Omental fat pad (tissue), 4 donors: ENCODE data around the gene PPP5C. TPM values are rescaled to one million over a fixed set of nuclear protein-coding genes. Genes with fewer than 3 reads are reported as not detected.
"Not testable (repeated sequence)": the region's sequence is repeated elsewhere in the genome, so short reads cannot be mapped to it uniquely, and the experiment has no call there.

Source experiments
- ATAC-seq: fragments of 150-250 bp; one replicate; pipeline ENCODE4 v1.9.1; 2016; ENCODE audit warnings: mild to moderate bottlenecking, moderate library complexity; ENCODE audit not compliant: low FRiP score
- DNase-seq: peaks from one replicate; pipeline ENCODE4 v3.0.0-alpha.2; 2019; ENCODE audit warnings: low spot score
- CTCF ChIP-seq, 3 donors: fragments of 450-650 bp; IDR thresholded peaks; one replicate each; pipeline ENCODE4 v1.5.1; 2016 to 2017; ENCODE audit warnings: antibody characterized with exemption in 3 of 3, mild to moderate bottlenecking in 3 of 3, moderate library complexity in 2 of 3
- total RNA-seq, 4 donors: library from RNA; depleted of rRNA; stranded (reverse); fragments of >200 nt; gene quantifications; one replicate each; pipeline ENCODE4 v1.1.0, GENCODE V29; 2016

PPP5C gene
- total RNA-seq, 4 donors from 2014 or later = 43.2 to 63.8 (median 49.5) TPM

GRCh38 chr19:46373491-46374359 lies 26.8 kb downstream of the PPP5C start:
- peak; percentile 83 for ATAC-seq

GRCh38 chr19:46374536-46375475 lies 27.9 kb downstream of the PPP5C start:
- DNase-seq = no peak
- no peak for ATAC-seq
- no peak for TF ChIP-seq CTCF (IDR thresholded peaks at IDR 0.05)

More at GRCh38 chr19:46373491-46374359, 26.8 kb downstream of the PPP5C start:
- DNase-seq = no peak
- no peak for TF ChIP-seq CTCF (IDR thresholded peaks at IDR 0.05)

DNA sequence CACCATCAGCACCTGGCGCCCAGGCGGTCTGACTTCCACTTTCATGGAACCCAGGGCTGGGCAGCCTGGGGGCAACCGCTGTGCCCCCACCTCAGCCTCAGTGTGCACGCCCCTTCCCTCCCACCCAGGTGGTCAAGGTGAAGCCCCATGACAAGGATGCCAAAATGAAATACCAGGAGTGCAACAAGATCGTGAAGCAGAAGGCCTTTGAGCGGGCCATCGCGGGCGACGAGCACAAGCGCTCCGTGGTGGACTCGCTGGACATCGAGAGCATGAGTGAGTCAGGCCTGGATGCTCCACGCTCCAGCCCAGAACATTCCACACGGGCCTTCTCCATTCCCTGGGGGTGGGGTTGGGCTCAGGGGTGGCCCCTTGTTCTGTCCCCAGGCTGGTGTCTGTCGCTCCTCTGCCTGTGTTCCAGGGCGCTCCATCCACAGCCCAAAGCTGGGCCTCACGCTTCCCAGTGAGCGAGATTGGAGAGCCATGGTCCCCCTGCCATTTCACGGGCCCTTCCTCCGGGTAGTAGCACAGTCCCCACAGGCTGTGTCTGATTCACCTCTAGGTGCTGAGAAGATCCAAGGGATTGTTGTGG lies 28.7 kb downstream of the PPP5C start:
- not testable (repeated sequence) for DNase-seq, ATAC-seq

DNA sequence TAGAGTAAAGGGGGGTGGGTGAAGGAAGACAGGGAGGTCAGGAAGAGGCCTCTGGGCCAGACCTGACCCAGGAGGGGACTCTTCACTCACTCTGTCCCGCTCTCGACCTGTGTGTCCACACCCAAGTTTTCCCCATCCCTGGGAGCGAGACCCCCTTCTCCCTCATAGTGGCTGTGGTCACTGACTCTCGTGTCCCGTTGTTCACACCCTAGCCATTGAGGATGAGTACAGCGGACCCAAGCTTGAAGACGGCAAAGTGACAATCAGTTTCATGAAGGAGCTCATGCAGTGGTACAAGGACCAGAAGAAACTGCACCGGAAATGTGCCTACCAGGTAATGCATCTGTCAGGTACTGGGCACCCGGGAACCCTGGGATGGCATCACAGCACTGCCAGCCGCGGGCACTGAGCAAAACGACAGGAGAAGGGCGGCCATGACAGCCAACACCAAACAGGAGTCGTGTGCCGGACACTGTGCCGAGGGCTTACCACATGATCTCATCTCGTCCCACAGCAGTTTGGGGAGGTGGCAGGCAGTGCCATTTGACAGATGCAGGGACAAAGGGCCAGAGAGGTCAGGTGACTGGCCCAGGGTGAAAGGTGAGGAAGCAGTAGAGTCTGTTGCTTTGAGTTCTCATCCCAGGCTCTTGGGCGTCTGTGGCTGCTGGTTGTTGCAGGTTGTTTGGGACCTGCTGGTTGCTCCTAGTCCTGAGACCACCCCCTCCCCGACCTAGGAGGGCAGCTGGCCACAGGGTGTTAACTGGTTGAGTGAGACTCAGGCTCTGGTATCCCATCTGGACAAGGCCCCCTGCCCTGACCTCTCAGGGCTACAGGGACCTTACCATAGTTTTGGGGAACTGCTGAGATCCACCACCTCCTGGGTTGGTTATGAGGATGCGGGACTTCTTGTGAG lies 29.6 kb downstream of the PPP5C start:
- DNase-seq = no peak
- TF ChIP-seq CTCF (IDR thresholded peaks at IDR 0.05) = no peak
- no peak for ATAC-seq

GRCh38 chr19:46378268-46378667 lies 31.4 kb downstream of the PPP5C start:
- TF ChIP-seq CTCF (IDR thresholded peaks at IDR 0.05) = no peak
- DNase-seq = no peak
- ATAC-seq = no peak

- ATAC-seq (no peak), DNase-seq (no peak)
- TF ChIP-seq CTCF (IDR thresholded peaks at IDR 0.05) = no peak
These were observed 33.8 kb downstream of the PPP5C start for GRCh38 chr19:46380690-46381089.
